HFF-Myc (cell line): ENCODE results near the gene LDB2.
A peak's percentile ranks its signal among the peaks of the same experiment; 100 is the strongest.

Experiments
- DNase-seq: peaks from one replicate; pipeline ENCODE4 v3.0.0-alpha.2; 2011; ENCODE audit warnings: low read depth; ENCODE audit errors: extremely low read depth
- H3K4me3 ChIP-seq: replicated peaks from 2 replicates; pipeline ENCODE4 v1.5.1; 2011; ENCODE audit warnings: low read depth, mild to moderate bottlenecking, control low read depth, low read length
- CTCF ChIP-seq: IDR thresholded peaks from 2 replicates; pipeline ENCODE4 v1.5.1; 2012; ENCODE audit warnings: mild to moderate bottlenecking, low read depth, low read length, control low read depth; ENCODE audit errors: missing control alignments

Gene LDB2

DNA sequence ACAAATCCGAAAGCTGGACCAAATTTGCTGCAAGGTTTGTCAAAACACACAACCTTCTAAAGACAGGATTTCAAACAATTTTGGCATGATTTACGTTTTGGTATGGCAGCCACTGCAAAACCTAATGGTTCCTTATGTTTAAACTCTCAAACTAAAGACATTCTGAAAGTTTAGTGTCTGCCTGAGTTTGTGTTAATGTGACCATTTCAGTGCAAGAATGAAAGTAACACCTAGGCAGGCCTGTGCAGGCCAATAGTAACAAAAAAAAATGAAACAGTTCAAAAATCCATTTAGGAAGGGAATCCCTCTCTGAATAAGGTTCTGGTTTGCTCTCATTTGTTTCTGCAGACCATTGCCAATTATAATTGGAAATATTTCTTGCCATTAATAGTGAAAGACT, 1.9 kb upstream of the LDB2 start:
- no peak for TF ChIP-seq CTCF
- H3K4me3 ChIP-seq, result no peak overlapping the region
- DNase-seq, result no peak

DNA sequence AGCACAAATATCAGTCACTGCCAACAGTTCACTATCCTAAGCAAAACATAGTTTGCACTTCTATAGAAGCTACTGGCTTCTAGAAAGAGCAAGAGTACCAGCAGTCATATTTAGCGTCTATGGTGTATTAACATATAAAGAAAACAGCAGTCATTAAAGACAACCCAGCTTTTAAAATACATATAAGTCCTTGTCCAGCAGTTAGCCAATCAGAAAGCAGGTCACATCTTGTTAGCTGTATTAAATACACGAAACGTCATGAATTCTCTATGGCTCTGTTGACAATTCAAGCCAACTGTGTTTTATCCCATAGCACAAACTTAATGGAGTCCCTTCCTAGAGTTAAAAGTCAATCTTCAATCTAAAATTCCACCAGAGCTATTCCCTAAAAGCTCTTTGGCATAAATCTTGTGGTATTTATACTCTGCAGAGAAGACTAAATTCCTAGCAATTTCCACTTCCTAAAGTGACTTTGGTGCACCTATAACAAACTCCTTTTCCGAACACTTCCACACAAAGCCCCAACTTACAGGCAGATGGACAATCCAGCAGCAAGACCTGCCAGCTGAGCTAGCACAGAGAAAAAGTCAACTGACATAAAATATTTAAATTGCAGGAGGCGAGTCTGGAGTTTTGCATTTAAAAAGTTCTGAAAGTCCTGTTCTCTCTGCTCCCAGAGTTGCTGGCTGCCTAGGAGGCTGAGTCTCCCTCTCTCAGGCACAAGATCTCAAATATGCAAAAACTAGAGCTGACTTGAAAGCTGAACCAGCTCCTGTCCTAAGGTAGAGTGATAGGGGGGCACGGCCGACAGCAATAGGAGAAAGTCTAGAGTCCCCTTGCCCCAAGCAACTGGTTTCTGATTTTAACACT, 1.3 kb downstream of the LDB2 start:
- peak; percentile 39 for DNase-seq
- TF ChIP-seq CTCF, result no peak
- peak overlapping the region; percentile 94 for H3K4me3 ChIP-seq

- DNase-seq, result no peak
- H3K4me3 ChIP-seq, result peak overlapping the region; percentile 14
- no peak for TF ChIP-seq CTCF
Observed at GRCh38 chr4:16894406-16894805, 4.0 kb downstream of the LDB2 start.

GRCh38 chr4:16893141-16893651, 5.2 kb downstream of the LDB2 start:
- no peak for DNase-seq
- no peak for TF ChIP-seq CTCF
- peak overlapping the region; percentile 22 for H3K4me3 ChIP-seq

- DNase-seq, result no peak
Observed at GRCh38 chr4:16890651-16891050, 7.8 kb downstream of the LDB2 start.

GRCh38 chr4:16889945-16890344, 8.5 kb downstream of the LDB2 start:
- no peak for DNase-seq
- no peak for TF ChIP-seq CTCF
- H3K4me3 ChIP-seq, result no peak overlapping the region

More at GRCh38 chr4:16890651-16891050, 7.8 kb downstream of the LDB2 start:
- no peak overlapping the region for H3K4me3 ChIP-seq
- TF ChIP-seq CTCF, result no peak
